Astrocyte (in vitro differentiated cells and primary cell): ENCODE measurements around the gene GTPBP3.

ENCODE experiments used
- EZH2 ChIP-seq: IDR thresholded peaks from 2 replicates; pipeline ENCODE4 v1.6.1; 2012; ENCODE audit warnings: mild to moderate bottlenecking, low read length, inconsistent platforms; ENCODE audit not compliant: insufficient read depth
- TF ChIP-seq, protein P1 (sequence below): IDR thresholded peaks from 2 replicates; pipeline ENCODE4 v1.5.1; 2011; ENCODE audit warnings: low read depth, mild to moderate bottlenecking, inconsistent platforms, low read length, moderate library complexity; ENCODE audit not compliant: insufficient read depth

GRCh38 chr19:17293605-17294004, 43.7 kb upstream of the GTPBP3 start:
- TF ChIP-seq, protein P1, sequence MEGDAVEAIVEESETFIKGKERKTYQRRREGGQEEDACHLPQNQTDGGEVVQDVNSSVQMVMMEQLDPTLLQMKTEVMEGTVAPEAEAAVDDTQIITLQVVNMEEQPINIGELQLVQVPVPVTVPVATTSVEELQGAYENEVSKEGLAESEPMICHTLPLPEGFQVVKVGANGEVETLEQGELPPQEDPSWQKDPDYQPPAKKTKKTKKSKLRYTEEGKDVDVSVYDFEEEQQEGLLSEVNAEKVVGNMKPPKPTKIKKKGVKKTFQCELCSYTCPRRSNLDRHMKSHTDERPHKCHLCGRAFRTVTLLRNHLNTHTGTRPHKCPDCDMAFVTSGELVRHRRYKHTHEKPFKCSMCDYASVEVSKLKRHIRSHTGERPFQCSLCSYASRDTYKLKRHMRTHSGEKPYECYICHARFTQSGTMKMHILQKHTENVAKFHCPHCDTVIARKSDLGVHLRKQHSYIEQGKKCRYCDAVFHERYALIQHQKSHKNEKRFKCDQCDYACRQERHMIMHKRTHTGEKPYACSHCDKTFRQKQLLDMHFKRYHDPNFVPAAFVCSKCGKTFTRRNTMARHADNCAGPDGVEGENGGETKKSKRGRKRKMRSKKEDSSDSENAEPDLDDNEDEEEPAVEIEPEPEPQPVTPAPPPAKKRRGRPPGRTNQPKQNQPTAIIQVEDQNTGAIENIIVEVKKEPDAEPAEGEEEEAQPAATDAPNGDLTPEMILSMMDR, result no peak
- TF ChIP-seq EZH2, result no peak
